ENCODE measurements around the gene SIGLEC1. TPM values are rescaled to one million over a fixed set of nuclear protein-coding genes. Genes with fewer than 3 reads are reported as not detected.
A peak's percentile ranks its signal among the peaks of the same experiment; 100 is the strongest.

Gene SIGLEC1
- total RNA-seq, 1 donor from 2014 or later = not detected

GRCh38 chr20:3728876-3729275, 16.5 kb upstream of the SIGLEC1 start:
- DNase-seq (ENCODE audit: low read depth in 2 of 2) = no peak

GRCh38 chr20:3728354-3728753, 16.0 kb upstream of the SIGLEC1 start:
- no peak for DNase-seq (ENCODE audit: low read depth in 2 of 2)

GRCh38 chr20:3727401-3728021, 15.1 kb upstream of the SIGLEC1 start:
- no peak for DNase-seq (ENCODE audit: low read depth in 2 of 2)

GRCh38 chr20:3724356-3724755, 12.0 kb upstream of the SIGLEC1 start:
- DNase-seq (ENCODE audit: low read depth in 2 of 2) = no peak

GRCh38 chr20:3723284-3723683, 10.9 kb upstream of the SIGLEC1 start:
- no peak for DNase-seq (ENCODE audit: low read depth in 2 of 2)

- no peak for DNase-seq (ENCODE audit: low read depth in 2 of 2)
Measured at GRCh38 chr20:3721912-3722311, 9.5 kb upstream of the SIGLEC1 start.

- DNase-seq (ENCODE audit: low read depth in 2 of 2) = no peak
Measured at GRCh38 chr20:3720626-3721025, 8.2 kb upstream of the SIGLEC1 start.

GRCh38 chr20:3720068-3720467, 7.7 kb upstream of the SIGLEC1 start:
- DNase-seq (ENCODE audit: low read depth in 2 of 2) = no peak

GRCh38 chr20:3719046-3719445, 6.6 kb upstream of the SIGLEC1 start:
- peak in 1 of 2 donors; percentile 48 for DNase-seq (ENCODE audit: low read depth in 2 of 2)

- DNase-seq (ENCODE audit: low read depth in 2 of 2) = peak; percentile 69 to 72
Measured at GRCh38 chr20:3716195-3716834, 3.9 kb upstream of the SIGLEC1 start.

- DNase-seq (ENCODE audit: low read depth in 2 of 2) = no peak
Measured at GRCh38 chr20:3714092-3714491, 1.7 kb upstream of the SIGLEC1 start.

GRCh38 chr20:3711484-3711941, 887 bp downstream of the SIGLEC1 start:
- no peak for DNase-seq (ENCODE audit: low read depth in 2 of 2)

- DNase-seq (ENCODE audit: low read depth in 2 of 2) = peak; percentile 47 to 66
Measured at GRCh38 chr20:3710703-3711483, 1.5 kb downstream of the SIGLEC1 start.

- no peak for DNase-seq (ENCODE audit: low read depth in 2 of 2)
Measured at GRCh38 chr20:3710011-3710466, 2.4 kb downstream of the SIGLEC1 start.

GRCh38 chr20:3707508-3707899, 4.9 kb downstream of the SIGLEC1 start:
- no peak for DNase-seq (ENCODE audit: low read depth in 2 of 2)

GRCh38 chr20:3706774-3707507, 5.5 kb downstream of the SIGLEC1 start:
- no peak for DNase-seq (ENCODE audit: low read depth in 2 of 2)

GRCh38 chr20:3705970-3706739, 6.2 kb downstream of the SIGLEC1 start:
- DNase-seq (ENCODE audit: low read depth in 2 of 2) = no peak

GRCh38 chr20:3705491-3705969, 6.9 kb downstream of the SIGLEC1 start:
- no peak for DNase-seq (ENCODE audit: low read depth in 2 of 2)

- DNase-seq (ENCODE audit: low read depth in 2 of 2) = no peak
Measured at GRCh38 chr20:3704087-3704486, 8.3 kb downstream of the SIGLEC1 start.

GRCh38 chr20:3702611-3703391, 9.6 kb downstream of the SIGLEC1 start:
- no peak for DNase-seq (ENCODE audit: low read depth in 2 of 2)
